ENCODE results near the gene PHB1. TPM values are rescaled to one million over a fixed set of nuclear protein-coding genes. Genes with fewer than 3 reads are reported as not detected.
A peak's percentile ranks its signal among the peaks of the same experiment; 100 is the strongest.

The PHB1 gene
- 585 and 641 TPM in 2 replicates for total RNA-seq (2014; rRNA removed)
- percentile 92 among the genes with signal in this experiment for Bru-seq, nascent RNA
- percentile 97 among the genes with signal in this experiment for BruChase-seq, experiment 1, labeled RNA remaining after a 6-hour chase
- BruChase-seq, experiment 2, labeled RNA remaining after a 2-hour chase, result percentile 91 among the genes with signal in this experiment
- long read RNA-seq, transcript PHB-214 (8 exons, 1,952 nt), result minor isoform, 8 of 447 reads
- long read RNA-seq, transcript PHB-211 (2 exons, 852 nt), result minor isoform, 39 of 447 reads
- long read RNA-seq, transcript PHB-201 (7 exons, 1,832 nt), result major isoform, 331 of 447 reads
- long read RNA-seq, partial matches to known transcripts, result 57 of 447 reads
- long read RNA-seq, other reads (novel, unspliced or antisense), result 9 of 447 reads

GRCh38 chr17:49414622-49415350, at the start of gene PHB1:
TSS of gene PHB1 (minus strand) at chr17:49414882. CDS start at chr17:49413264, 1,618 bp downstream.
- Histone ChIP-seq H2AFZ (ENCODE audit: low read length) (peak within 1 kb of the TSS; percentile 88), H3K9me3 (ENCODE audit: low read length) (no peaks in the 10 kb centered on the region), H3K4me2 (ENCODE audit: low read length) (peak within 1 kb of the TSS; percentile 98), H3K79me2 (ENCODE audit: low read length) (peaks cover 33% of the 10 kb centered on the region), H3K4me3 (ENCODE audit: low read length) (peak within 1 kb of the TSS; percentile 89), H3K27me3 (ENCODE audit: low read length) (no peaks in the 10 kb centered on the region), H3K9ac (ENCODE audit: low read length) (peak within 1 kb of the TSS; percentile 91), H3K27ac (ENCODE audit: low read length) (peak within 1 kb of the TSS; percentile 2; the same call in 1 of the 2 replicates), H3K36me3 (ENCODE audit: low read depth, low read length) (peaks cover 31% of the 10 kb centered on the region), H3K4me1 (ENCODE audit: insufficient read depth, low read length) (peaks cover 14% of the 10 kb centered on the region), H3F3A (ENCODE audit: low read length, unreplicated experiment) (no peaks in the 10 kb centered on the region), H4K20me1 (ENCODE audit: low read length) (no peaks in the 10 kb centered on the region), H3K9me2 (replicated peaks; ENCODE audit: low read length) (no peaks in the 10 kb centered on the region)
- intact Hi-C loops (cut with micrococcal nuclease), result loop anchor here (1.0 kb wide), 1 partner anchor 375 kb away; no protein-coding TSS in a partner anchor
- ChIA-PET CTCF (interaction anchor here (0.5 to 1.3 kb wide), 4 partner anchors 142 to 278 kb away, joined by 3 to 6 read pairs (median 4); no protein-coding TSS in a partner anchor), POLR2A (ENCODE audit: unreplicated experiment) (interaction anchor here (0.6 to 1.0 kb wide), 4 partner anchors 20 to 349 kb away, joined by 3 to 14 read pairs (median 10); partner anchors contain the start of gene FAM117A)
- no peak for TF ChIP-seq EZH2phosphoT487 (IDR thresholded peaks at IDR 0.05; ENCODE audit: borderline replicate concordance, low read length)
- TF ChIP-seq, protein P1, sequence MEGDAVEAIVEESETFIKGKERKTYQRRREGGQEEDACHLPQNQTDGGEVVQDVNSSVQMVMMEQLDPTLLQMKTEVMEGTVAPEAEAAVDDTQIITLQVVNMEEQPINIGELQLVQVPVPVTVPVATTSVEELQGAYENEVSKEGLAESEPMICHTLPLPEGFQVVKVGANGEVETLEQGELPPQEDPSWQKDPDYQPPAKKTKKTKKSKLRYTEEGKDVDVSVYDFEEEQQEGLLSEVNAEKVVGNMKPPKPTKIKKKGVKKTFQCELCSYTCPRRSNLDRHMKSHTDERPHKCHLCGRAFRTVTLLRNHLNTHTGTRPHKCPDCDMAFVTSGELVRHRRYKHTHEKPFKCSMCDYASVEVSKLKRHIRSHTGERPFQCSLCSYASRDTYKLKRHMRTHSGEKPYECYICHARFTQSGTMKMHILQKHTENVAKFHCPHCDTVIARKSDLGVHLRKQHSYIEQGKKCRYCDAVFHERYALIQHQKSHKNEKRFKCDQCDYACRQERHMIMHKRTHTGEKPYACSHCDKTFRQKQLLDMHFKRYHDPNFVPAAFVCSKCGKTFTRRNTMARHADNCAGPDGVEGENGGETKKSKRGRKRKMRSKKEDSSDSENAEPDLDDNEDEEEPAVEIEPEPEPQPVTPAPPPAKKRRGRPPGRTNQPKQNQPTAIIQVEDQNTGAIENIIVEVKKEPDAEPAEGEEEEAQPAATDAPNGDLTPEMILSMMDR (conservative IDR thresholded peaks at IDR 0.05; ENCODE audit: low read depth, low read length), result no peak
- TF ChIP-seq EZH2 (IDR thresholded peaks at IDR 0.05; ENCODE audit: low read length, unreplicated experiment), result no peak
- ATAC-seq, result peak; percentile 99
- DNase-seq, result peak; percentile 100
- BruUV-seq (replicated peaks), result no TSS peak

GRCh38 chr17:49464049-49464448, 49.4 kb upstream of the PHB1 start:
- H3K9me2 ChIP-seq (replicated peaks; ENCODE audit: low read length), result no peaks in the 10 kb centered on the region
- H3K36me3 ChIP-seq (ENCODE audit: low read depth, low read length), result no peaks in the 10 kb centered on the region
- no TSS peak for BruUV-seq (replicated peaks)
- H3K27me3 ChIP-seq (ENCODE audit: low read length), result peaks cover 72% of the 10 kb centered on the region
- H3F3A ChIP-seq (ENCODE audit: low read length, unreplicated experiment), result no peaks in the 10 kb centered on the region
- no peak for DNase-seq
- ChIA-PET POLR2A (ENCODE audit: unreplicated experiment) (no interaction called here), CTCF (no interaction called here)
- intact Hi-C loops (cut with micrococcal nuclease), result no loop called here
- H3K79me2 ChIP-seq (ENCODE audit: low read length), result no peaks in the 10 kb centered on the region
- no peak overlapping the region for H3K27ac ChIP-seq (ENCODE audit: low read length)
- no peaks in the 10 kb centered on the region for H4K20me1 ChIP-seq (ENCODE audit: low read length)
- no peaks in the 10 kb centered on the region for H3K9me3 ChIP-seq (ENCODE audit: low read length)
- H3K4me1 ChIP-seq (ENCODE audit: insufficient read depth, low read length), result no peaks in the 10 kb centered on the region
- H3K9ac ChIP-seq (ENCODE audit: low read length), result no peak overlapping the region
- H2AFZ ChIP-seq (ENCODE audit: low read length), result no peak overlapping the region
- no peak overlapping the region for H3K4me2 ChIP-seq (ENCODE audit: low read length)
- ATAC-seq, result no peak
- H3K4me3 ChIP-seq (ENCODE audit: low read length), result no peak overlapping the region
- TF ChIP-seq EZH2 (IDR thresholded peaks at IDR 0.05; ENCODE audit: low read length, unreplicated experiment), result no peak
- TF ChIP-seq, protein P1 (conservative IDR thresholded peaks at IDR 0.05; ENCODE audit: low read depth, low read length), result no peak
- no peak for TF ChIP-seq EZH2phosphoT487 (IDR thresholded peaks at IDR 0.05; ENCODE audit: borderline replicate concordance, low read length)
